ENCODE data around the gene ARHGDIB. TPM values are rescaled to one million over a fixed set of nuclear protein-coding genes. Genes with fewer than 3 reads are reported as not detected.
A peak's percentile ranks its signal among the peaks of the same experiment; 100 is the strongest.

ARHGDIB gene
- total RNA-seq, 1 experiment from 2014 or later, result 4.3 TPM

GRCh38 chr12:14902465-14902864, 58.9 kb downstream of the ARHGDIB start:
- Histone ChIP-seq H2AFZ (ENCODE audit: low read depth, low read length, poor library complexity, severe bottlenecking) (no peak overlapping the region), H3K4me3 (replicated peaks in 1 of 2; ENCODE audit: low read depth in 1 of 2, low read length in 2 of 2) (no peak overlapping the region), H3K9me3 (ENCODE audit: control insufficient read depth in 1 of 2, insufficient read depth in 1 of 2, low read depth in 1 of 2, low read length in 2 of 2) (no peaks in the 10 kb centered on the region), H3K27me3 (ENCODE audit: insufficient read depth, low read length) (no peaks in the 10 kb centered on the region), H3K36me3 (ENCODE audit: control insufficient read depth in 1 of 2, insufficient read depth in 2 of 2, low read length in 2 of 2) (no peaks in the 10 kb centered on the region), H3K9me2 (ENCODE audit: insufficient read depth) (no peaks in the 10 kb centered on the region), H3K9ac (ENCODE audit: low read length) (no peak overlapping the region), H3K79me2 (ENCODE audit: insufficient read depth, low read length) (no peaks in the 10 kb centered on the region), H3K4me2 (ENCODE audit: low read length) (no peak overlapping the region), H4K20me1 (ENCODE audit: insufficient read depth) (no peaks in the 10 kb centered on the region), H3K4me1 (ENCODE audit: control insufficient read depth in 1 of 2, insufficient read depth in 2 of 2, low read length in 2 of 2) (no peaks in the 10 kb centered on the region), H3K27ac (ENCODE audit: low read depth, low read length) (no peak overlapping the region)
- no TSS peak for BruUV-seq (replicated peaks)
- intact Hi-C loops (cut with micrococcal nuclease), result no loop called here
- ATAC-seq (no peak), DNase-seq (ENCODE audit: low read depth, low spot score) (no peak)
- TF ChIP-seq EGR1 (IDR thresholded peaks at IDR 0.05; ENCODE audit: low read depth) (no peak), EZH2 (IDR thresholded peaks at IDR 0.05) (no peak), FOSL1 (IDR thresholded peaks at IDR 0.05; ENCODE audit: low read depth) (no peak), CEBPB (IDR thresholded peaks at IDR 0.05; ENCODE audit: low read depth) (no peak), CBX3 (IDR thresholded peaks at IDR 0.05; ENCODE audit: low read depth) (no peak), MAX (IDR thresholded peaks at IDR 0.05) (no peak)
- ChIA-PET CTCF (no interaction called here), POLR2A (no interaction called here), RAD21 (ENCODE audit: low non-redundant PET in 1 of 2, low total read pairs in 2 of 2, uncharacterized antibody in 2 of 2, unreplicated experiment in 2 of 2) (no interaction called here)

- BruUV-seq (replicated peaks), result no TSS peak
- Histone ChIP-seq H3K9me3 (ENCODE audit: control insufficient read depth in 1 of 2, insufficient read depth in 1 of 2, low read depth in 1 of 2, low read length in 2 of 2) (no peaks in the 10 kb centered on the region), H3K9me2 (ENCODE audit: insufficient read depth) (no peaks in the 10 kb centered on the region), H3K27me3 (ENCODE audit: insufficient read depth, low read length) (no peaks in the 10 kb centered on the region), H3K79me2 (ENCODE audit: insufficient read depth, low read length) (no peaks in the 10 kb centered on the region), H3K9ac (ENCODE audit: low read length) (no peak overlapping the region), H2AFZ (ENCODE audit: low read depth, low read length, poor library complexity, severe bottlenecking) (no peak overlapping the region), H3K36me3 (ENCODE audit: control insufficient read depth in 1 of 2, insufficient read depth in 2 of 2, low read length in 2 of 2) (no peaks in the 10 kb centered on the region), H3K4me1 (ENCODE audit: control insufficient read depth in 1 of 2, insufficient read depth in 2 of 2, low read length in 2 of 2) (no peaks in the 10 kb centered on the region), H4K20me1 (ENCODE audit: insufficient read depth) (no peaks in the 10 kb centered on the region), H3K4me3 (replicated peaks in 1 of 2; ENCODE audit: low read depth in 1 of 2, low read length in 2 of 2) (no peak overlapping the region), H3K27ac (ENCODE audit: low read depth, low read length) (no peak overlapping the region), H3K4me2 (ENCODE audit: low read length) (no peak overlapping the region)
- no peak for ATAC-seq
- ChIA-PET POLR2A (interaction anchor here (0.7 kb wide), 1 partner anchor 14 kb away, joined by 3 read pairs; no protein-coding TSS in a partner anchor), CTCF (interaction anchor here (1.1 kb wide), 1 partner anchor 8 kb away, joined by 3 read pairs; no protein-coding TSS in a partner anchor), RAD21 (ENCODE audit: low non-redundant PET in 1 of 2, low total read pairs in 2 of 2, uncharacterized antibody in 2 of 2, unreplicated experiment in 2 of 2) (no interaction called here)
- intact Hi-C loops (cut with micrococcal nuclease), result no loop called here
- TF ChIP-seq POLR2AphosphoS5 (IDR thresholded peaks at IDR 0.05; ENCODE audit: low read depth, low read length) (no peak), CTCF (IDR thresholded peaks at IDR 0.05 in 2 of 3, conservative IDR thresholded peaks at IDR 0.05 in 1 of 3; ENCODE audit: borderline replicate concordance in 1 of 3, insufficient read depth in 1 of 3, low read depth in 2 of 3, low read length in 2 of 3) (peak in 2 of 3 experiments; percentile 12 to 25; a peak in 1 of 6 replicates), FOSL1 (IDR thresholded peaks at IDR 0.05; ENCODE audit: low read depth) (no peak)
- no peak for DNase-seq (ENCODE audit: low read depth, low spot score)
These were observed 60.2 kb downstream of the ARHGDIB start for GRCh38 chr12:14901228-14901562.
